ENCODE measurements around the gene ARPC2. TPM values are rescaled to one million over a fixed set of nuclear protein-coding genes. Genes with fewer than 3 reads are reported as not detected.

Gene ARPC2
- total RNA-seq, 1 donor from 2014 or later, result 458 TPM

DNA sequence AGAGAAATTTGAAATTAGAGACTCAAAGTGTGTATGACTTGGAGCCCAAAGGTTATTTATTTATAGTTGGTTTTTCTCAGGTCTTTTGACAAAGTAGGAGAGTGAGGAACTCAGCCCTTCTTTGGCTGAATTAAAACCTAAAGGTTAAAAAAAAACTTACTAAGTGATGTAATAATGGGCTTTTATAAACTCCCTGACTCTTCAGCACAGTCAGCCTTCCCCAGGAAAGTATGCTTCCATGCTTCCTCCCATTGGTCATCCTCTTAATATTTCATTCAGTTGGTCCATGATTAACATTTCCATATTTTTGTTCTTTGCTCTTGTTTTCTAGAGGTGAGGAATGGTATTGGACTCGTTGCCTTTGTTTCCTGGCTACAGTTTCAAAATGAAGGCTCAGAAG lies 7.2 kb downstream of the ARPC2 start:
- no peak for TF ChIP-seq CTCF (conservative IDR thresholded peaks at IDR 0.05; ENCODE audit: low read depth, low read length)
- no peak for DNase-seq (ENCODE audit: low read depth)
- H3K4me3 ChIP-seq (ENCODE audit: low read depth, low read length), result no peak overlapping the region

DNA sequence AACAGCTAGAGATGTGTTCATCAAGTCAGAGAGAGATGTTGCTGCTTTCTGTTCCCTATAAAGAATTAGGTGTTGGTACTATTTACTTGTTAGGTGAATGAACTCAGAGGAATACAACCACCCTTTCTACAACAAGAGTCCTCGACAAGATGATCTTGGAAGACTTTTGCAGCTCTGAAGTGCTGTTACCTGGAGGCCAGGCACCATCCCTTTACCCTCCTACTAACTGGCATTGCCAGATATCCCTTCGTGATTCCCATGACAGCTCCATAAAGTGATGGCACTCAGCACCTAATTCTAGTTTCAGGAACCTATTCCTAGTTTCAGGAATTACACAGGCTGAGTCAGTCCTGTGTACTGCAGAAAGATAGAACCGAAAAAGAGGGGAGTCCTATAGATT lies 9.9 kb downstream of the ARPC2 start:
- no peak for TF ChIP-seq CTCF (conservative IDR thresholded peaks at IDR 0.05; ENCODE audit: low read depth, low read length)
- H3K4me3 ChIP-seq (ENCODE audit: low read depth, low read length), result no peak overlapping the region
- no peak for DNase-seq (ENCODE audit: low read depth)

DNA sequence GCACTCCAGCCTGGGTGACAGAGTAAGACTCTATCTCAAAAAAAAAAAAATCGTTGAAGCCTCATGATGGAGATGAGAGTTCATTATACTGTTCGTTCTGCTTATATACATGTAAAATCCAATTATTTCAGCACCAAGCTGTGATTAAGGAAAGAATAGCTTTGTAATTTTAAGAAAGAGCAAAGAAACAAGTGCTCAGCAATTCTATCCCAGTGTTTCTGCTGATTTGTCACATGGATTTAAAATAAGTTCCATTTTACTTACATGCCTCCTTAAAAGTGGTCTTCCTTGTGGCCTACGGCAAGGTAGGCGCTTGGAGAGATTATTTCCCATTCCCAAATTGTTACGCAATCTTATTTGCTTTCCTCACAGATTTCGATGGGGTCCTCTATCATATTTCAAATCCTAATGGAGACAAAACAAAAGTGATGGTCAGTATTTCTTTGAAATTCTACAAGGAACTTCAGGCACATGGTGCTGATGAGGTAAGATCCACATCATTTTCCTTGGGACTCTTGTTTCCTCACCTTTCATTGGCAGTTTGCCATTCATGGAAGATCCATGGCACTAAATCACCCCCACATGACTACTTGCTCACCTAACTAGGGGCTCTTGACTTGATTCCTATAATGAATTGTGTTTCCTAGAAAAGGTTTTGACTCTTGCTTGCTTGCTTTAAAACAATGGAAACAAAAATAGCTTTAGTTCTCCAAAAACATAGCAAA lies 11.5 kb downstream of the ARPC2 start:
- no peak overlapping the region for H3K4me3 ChIP-seq (ENCODE audit: low read depth, low read length)
- no peak for TF ChIP-seq CTCF (conservative IDR thresholded peaks at IDR 0.05; ENCODE audit: low read depth, low read length)
- DNase-seq (ENCODE audit: low read depth), result peak; percentile 52

GRCh38 chr2:218229239-218229638 lies 12.2 kb downstream of the ARPC2 start:
- DNase-seq (ENCODE audit: low read depth), result peak; percentile 23
- no peak for TF ChIP-seq CTCF (conservative IDR thresholded peaks at IDR 0.05; ENCODE audit: low read depth, low read length)
- H3K4me3 ChIP-seq (ENCODE audit: low read depth, low read length), result no peak overlapping the region

- H3K4me3 ChIP-seq (ENCODE audit: low read depth, low read length), result no peak overlapping the region
- peak; percentile 25 for DNase-seq (ENCODE audit: low read depth)
- no peak for TF ChIP-seq CTCF (conservative IDR thresholded peaks at IDR 0.05; ENCODE audit: low read depth, low read length)
These were observed 12.9 kb downstream of the ARPC2 start for GRCh38 chr2:218229851-218230250.

- TF ChIP-seq CTCF (conservative IDR thresholded peaks at IDR 0.05; ENCODE audit: low read depth, low read length), result peak; percentile 62
- peak; percentile 62 for DNase-seq (ENCODE audit: low read depth)
- no peak overlapping the region for H3K4me3 ChIP-seq (ENCODE audit: low read depth, low read length)
These were observed 13.9 kb downstream of the ARPC2 start for GRCh38 chr2:218230882-218231281.

GRCh38 chr2:218233543-218233942 lies 16.6 kb downstream of the ARPC2 start:
- no peak for TF ChIP-seq CTCF (conservative IDR thresholded peaks at IDR 0.05; ENCODE audit: low read depth, low read length)
- no peak for DNase-seq (ENCODE audit: low read depth)
- H3K4me3 ChIP-seq (ENCODE audit: low read depth, low read length), result no peak overlapping the region

All from epithelial cell of proximal tubule (primary cell).